Osteoblast (primary cell): ENCODE data around the gene TEKT5. TPM values are rescaled to one million over a fixed set of nuclear protein-coding genes. Genes with fewer than 3 reads are reported as not detected.
A peak's percentile ranks its signal among the peaks of the same experiment; 100 is the strongest.

Experiments used
- DNase-seq: peaks from one replicate; pipeline ENCODE4 v3.0.0; 2011; ENCODE audit warnings: low spot score, mixed read lengths; ENCODE audit not compliant: insufficient read length; ENCODE audit errors: missing footprints
- H2AFZ ChIP-seq: 2 replicates; pipeline ENCODE4 v1.6.0; 2011; ENCODE audit warnings: mild to moderate bottlenecking, low read length
- H3K27ac ChIP-seq: 2 replicates; pipeline ENCODE4 v1.5.1; 2011; ENCODE audit warnings: mild to moderate bottlenecking, low read depth, low read length, moderate library complexity
- H3K27me3 ChIP-seq: 2 replicates; pipeline ENCODE4 v1.6.0; 2012; ENCODE audit warnings: mild to moderate bottlenecking, control low read depth, inconsistent platforms, low read length, moderate library complexity; ENCODE audit not compliant: insufficient read depth
- H3K36me3 ChIP-seq: 2 replicates; pipeline ENCODE4 v1.5.1; 2011; ENCODE audit warnings: mild to moderate bottlenecking, low read length, control low read depth, moderate library complexity; ENCODE audit not compliant: insufficient read depth
- H3K4me1 ChIP-seq: 2 replicates; pipeline ENCODE4 v1.5.1; 2011; ENCODE audit warnings: mild to moderate bottlenecking, low read length, control low read depth, moderate library complexity; ENCODE audit not compliant: insufficient read depth
- H3K4me2 ChIP-seq: 2 replicates; pipeline ENCODE4 v1.6.0; 2011; ENCODE audit warnings: mild to moderate bottlenecking, low read length; ENCODE audit not compliant: insufficient read depth
- H3K4me3 ChIP-seq: fragments of 200-600 bp; sonication (generic); 3 replicates; pipeline ENCODE4 v1.5.1; 2012; ENCODE audit warnings: mild to moderate bottlenecking, low read length, inconsistent platforms; ENCODE audit not compliant: insufficient read depth
- H3K79me2 ChIP-seq: 2 replicates; pipeline ENCODE4 v1.6.0; 2012; ENCODE audit warnings: mild to moderate bottlenecking, low read length, control low read depth, inconsistent platforms; ENCODE audit not compliant: insufficient read depth
- H3K9me3 ChIP-seq: 2 replicates; pipeline ENCODE4 v1.5.1; 2011; ENCODE audit warnings: low read depth, low read length, control low read depth
- H4K20me1 ChIP-seq: 2 replicates; pipeline ENCODE4 v1.6.0; 2012; ENCODE audit warnings: mild to moderate bottlenecking, low read length, control low read depth; ENCODE audit not compliant: insufficient read depth
- CTCF ChIP-seq: IDR thresholded peaks from 2 replicates; pipeline ENCODE4 v1.5.1; 2011; ENCODE audit warnings: mild to moderate bottlenecking, low read depth, low read length, moderate library complexity; ENCODE audit errors: extremely low read depth
- total RNA-seq: library from RNA; depleted of rRNA; stranded (reverse); fragments of >200 nt; gene quantifications from 2 replicates; pipeline ENCODE4 v1.2.3, GENCODE V29; 2012

TEKT5 gene
- total RNA-seq, 1 donor: 0.36 TPM

GRCh38 chr16:10590342-10590741 is 104.4 kb downstream of the TEKT5 start:
- H3K4me1 ChIP-seq: peaks cover 4% of the 10 kb centered on the region
- H3K36me3 ChIP-seq: no peaks in the 10 kb centered on the region
- no peak for DNase-seq
- no peaks in the 10 kb centered on the region for H4K20me1 ChIP-seq
- no peak for TF ChIP-seq CTCF
- no peaks in the 10 kb centered on the region for H3K9me3 ChIP-seq
- no peak overlapping the region for H3K4me2 ChIP-seq
- H3K27me3 ChIP-seq: no peaks in the 10 kb centered on the region
- no peak overlapping the region for H3K4me3 ChIP-seq
- no peaks in the 10 kb centered on the region for H3K79me2 ChIP-seq
- no peak overlapping the region for H2AFZ ChIP-seq
- no peak overlapping the region for H3K27ac ChIP-seq

GRCh38 chr16:10589109-10589508 is 105.6 kb downstream of the TEKT5 start:
- no peak for TF ChIP-seq CTCF
- no peaks in the 10 kb centered on the region for H3K79me2 ChIP-seq

GRCh38 chr16:10587622-10588021 is 107.1 kb downstream of the TEKT5 start:
- Histone ChIP-seq H3K4me3 (no peak overlapping the region), H2AFZ (no peak overlapping the region), H3K9me3 (no peaks in the 10 kb centered on the region), H3K79me2 (no peaks in the 10 kb centered on the region), H3K27me3 (no peaks in the 10 kb centered on the region), H3K36me3 (no peaks in the 10 kb centered on the region), H3K4me1 (peaks cover 17% of the 10 kb centered on the region), H3K27ac (no peak overlapping the region), H3K4me2 (no peak overlapping the region), H4K20me1 (no peaks in the 10 kb centered on the region)
- no peak for DNase-seq
- no peak for TF ChIP-seq CTCF

More at GRCh38 chr16:10589109-10589508, 105.6 kb downstream of the TEKT5 start:
- no peak overlapping the region for H3K27ac ChIP-seq
- peaks cover 15% of the 10 kb centered on the region for H3K4me1 ChIP-seq
- no peak overlapping the region for H2AFZ ChIP-seq
- no peaks in the 10 kb centered on the region for H3K36me3 ChIP-seq
- H3K27me3 ChIP-seq: no peaks in the 10 kb centered on the region
- H3K4me3 ChIP-seq: no peak overlapping the region
- no peak overlapping the region for H3K4me2 ChIP-seq
- H4K20me1 ChIP-seq: no peaks in the 10 kb centered on the region
- no peak for DNase-seq
- H3K9me3 ChIP-seq: no peaks in the 10 kb centered on the region

GRCh38 chr16:10584981-10585438 is 109.7 kb downstream of the TEKT5 start:
- Histone ChIP-seq H3K79me2 (peaks cover under 1% of the 10 kb centered on the region), H3K27ac (peak overlapping the region; percentile 75), H4K20me1 (no peaks in the 10 kb centered on the region), H3K4me1 (peaks cover 24% of the 10 kb centered on the region), H2AFZ (peak overlapping the region; percentile 77), H3K4me2 (peak overlapping the region; percentile 78), H3K9me3 (no peaks in the 10 kb centered on the region), H3K4me3 (peak overlapping the region; percentile 50), H3K36me3 (no peaks in the 10 kb centered on the region), H3K27me3 (no peaks in the 10 kb centered on the region)
- peak; percentile 84 for DNase-seq
- TF ChIP-seq CTCF: no peak
